Vagina (tissue), 2 donors: Measurements from ENCODE around the gene CHRM4. TPM values are rescaled to one million over a fixed set of nuclear protein-coding genes. Genes with fewer than 3 reads are reported as not detected.

Source experiments
- DNase-seq, 2 donors: peaks; one replicate each; pipeline ENCODE4 v3.0.0-alpha.2; 2017; ENCODE audit errors: extremely low spot score in 2 of 2
- H3K27ac ChIP-seq: fragments of 200-600 bp; sonication (generic); one replicate; pipeline ENCODE4 v1.5.1; 2019
- H3K27me3 ChIP-seq: fragments of 200-600 bp; sonication (generic); one replicate; pipeline ENCODE4 v1.5.1; 2019
- H3K36me3 ChIP-seq, 2 donors: fragments of 200-600 bp; sonication (generic); one replicate each; pipeline ENCODE4 v1.5.1; 2017 to 2019
- H3K4me1 ChIP-seq: fragments of 200-600 bp; sonication (generic); one replicate; pipeline ENCODE4 v1.5.1; 2019
- H3K4me3 ChIP-seq, 2 donors: fragments of 200-600 bp; sonication (generic); 1 replicate in 1 of 2; 2 replicates in 1 of 2; pipeline ENCODE4 v1.5.1; 2016 to 2019
- H3K9me3 ChIP-seq: fragments of 200-600 bp; sonication (generic); one replicate; pipeline ENCODE4 v1.5.1; 2019
- POLR2A ChIP-seq, 2 donors: fragments of 450-650 bp; IDR thresholded peaks; one replicate each; pipeline ENCODE4 v1.6.1; 2017; ENCODE audit warnings: antibody characterized with exemption in 2 of 2, mild to moderate bottlenecking in 2 of 2, moderate library complexity in 2 of 2
- POLR2AphosphoS5 ChIP-seq, 2 donors: sonication (generic); formaldehyde crosslinking; IDR thresholded peaks; one replicate each; pipeline ENCODE4 v1.9.0; 2017; ENCODE audit warnings: antibody characterized with exemption in 2 of 2, mild to moderate bottlenecking in 2 of 2, low read depth in 1 of 2; ENCODE audit not compliant: insufficient read depth in 1 of 2
- intact Hi-C: fragments of 100-400 bp; cut with DNase I; formaldehyde crosslinking; loops from one replicate; pipeline ENCODE4 v1.15.1; 2023
- total RNA-seq: library from RNA; depleted of rRNA; stranded (reverse); fragments of >200 nt; gene quantifications from one replicate; pipeline ENCODE4 v1.2.3, GENCODE V29; 2016
- TF ChIP-seq, protein P1 (sequence below), 3 experiments: fragments of 450-650 bp in 2 of 3; fragments of 200-600 bp in 1 of 3; sonication (generic) in 1 of 3; IDR thresholded peaks; one replicate each; pipeline ENCODE4 v1.5.1; 2017 to 2019; ENCODE audit warnings: antibody characterized with exemption in 3 of 3, mild to moderate bottlenecking in 2 of 3, moderate library complexity in 2 of 3

The CHRM4 gene
- total RNA-seq, 1 donor from 2014 or later = not detected

DNA sequence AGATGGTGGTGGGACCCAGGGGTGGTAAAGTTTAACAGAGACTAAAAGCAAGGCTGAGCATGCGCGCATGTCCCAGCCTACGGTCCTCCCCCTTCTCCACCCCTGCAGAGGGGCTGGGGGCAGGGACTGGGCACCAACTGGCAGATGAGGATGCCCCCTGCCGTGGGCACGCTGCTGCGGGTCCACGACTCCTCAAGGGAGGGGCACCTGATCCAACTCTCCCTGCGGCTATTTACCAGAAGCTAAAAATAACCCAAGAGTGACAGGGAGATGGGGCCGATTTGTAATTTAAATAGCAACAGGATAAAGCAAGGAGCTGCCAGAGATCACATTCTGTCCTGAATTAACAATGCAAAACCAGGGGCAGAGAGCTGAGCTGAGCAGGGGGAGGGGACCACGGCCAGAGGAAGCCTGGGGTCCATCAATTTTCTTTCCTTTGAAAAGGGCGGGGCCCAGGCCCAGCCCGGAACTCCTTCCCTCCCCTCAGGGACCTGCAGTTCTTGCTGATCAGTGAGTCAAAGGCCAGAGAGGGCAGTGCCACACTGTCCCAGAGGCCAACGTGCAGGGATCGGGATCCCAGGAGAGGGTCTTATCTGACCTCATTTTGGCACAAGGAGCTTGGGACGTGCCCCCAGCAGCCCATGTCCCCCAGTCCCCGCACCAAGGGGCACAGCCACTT is 52.4 kb downstream of the CHRM4 start:
- H3K4me1 ChIP-seq = peaks cover 26% of the 10 kb centered on the region
- H3K27ac ChIP-seq = peak overlapping the region; percentile 71
- H3K9me3 ChIP-seq = no peaks in the 10 kb centered on the region
- intact Hi-C loops = no loop called here
- no peaks in the 10 kb centered on the region for H3K36me3 ChIP-seq
- no peak for DNase-seq
- H3K4me3 ChIP-seq = peak overlapping the region; percentile 27 to 33
- peak in 1 of 2 donors; percentile 37 for TF ChIP-seq POLR2AphosphoS5 (IDR thresholded peaks at IDR 0.05; ENCODE audit: insufficient read depth in 1 of 2, low read depth in 1 of 2)
- no peak for TF ChIP-seq POLR2A (IDR thresholded peaks at IDR 0.05)
- H3K27me3 ChIP-seq = peaks cover under 1% of the 10 kb centered on the region

DNA sequence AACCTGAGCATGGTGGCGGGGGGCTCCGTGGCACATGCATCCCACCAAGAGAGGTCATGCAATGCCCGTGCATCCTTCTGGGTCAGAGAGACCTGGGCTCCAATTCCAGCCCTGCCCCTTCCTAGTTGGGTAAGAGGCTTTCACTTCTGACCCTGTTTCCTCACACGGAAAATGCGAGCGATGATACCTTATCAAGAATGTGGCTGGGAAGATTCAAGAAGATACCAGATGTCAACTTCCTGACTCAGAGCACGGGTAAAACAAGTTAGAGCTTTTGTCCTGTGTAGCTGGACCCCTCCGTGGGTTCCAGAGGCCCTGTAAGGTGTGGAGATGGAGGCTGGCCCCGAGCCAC is 53.0 kb downstream of the CHRM4 start:
- peaks cover 4% of the 10 kb centered on the region for H3K27me3 ChIP-seq
- no peak for DNase-seq
- no peaks in the 10 kb centered on the region for H3K9me3 ChIP-seq
- intact Hi-C loops = no loop called here
- H3K4me3 ChIP-seq = peak overlapping the region; percentile 27 to 33
- peaks cover 29% of the 10 kb centered on the region for H3K4me1 ChIP-seq
- no peaks in the 10 kb centered on the region for H3K36me3 ChIP-seq
- TF ChIP-seq, protein P1, sequence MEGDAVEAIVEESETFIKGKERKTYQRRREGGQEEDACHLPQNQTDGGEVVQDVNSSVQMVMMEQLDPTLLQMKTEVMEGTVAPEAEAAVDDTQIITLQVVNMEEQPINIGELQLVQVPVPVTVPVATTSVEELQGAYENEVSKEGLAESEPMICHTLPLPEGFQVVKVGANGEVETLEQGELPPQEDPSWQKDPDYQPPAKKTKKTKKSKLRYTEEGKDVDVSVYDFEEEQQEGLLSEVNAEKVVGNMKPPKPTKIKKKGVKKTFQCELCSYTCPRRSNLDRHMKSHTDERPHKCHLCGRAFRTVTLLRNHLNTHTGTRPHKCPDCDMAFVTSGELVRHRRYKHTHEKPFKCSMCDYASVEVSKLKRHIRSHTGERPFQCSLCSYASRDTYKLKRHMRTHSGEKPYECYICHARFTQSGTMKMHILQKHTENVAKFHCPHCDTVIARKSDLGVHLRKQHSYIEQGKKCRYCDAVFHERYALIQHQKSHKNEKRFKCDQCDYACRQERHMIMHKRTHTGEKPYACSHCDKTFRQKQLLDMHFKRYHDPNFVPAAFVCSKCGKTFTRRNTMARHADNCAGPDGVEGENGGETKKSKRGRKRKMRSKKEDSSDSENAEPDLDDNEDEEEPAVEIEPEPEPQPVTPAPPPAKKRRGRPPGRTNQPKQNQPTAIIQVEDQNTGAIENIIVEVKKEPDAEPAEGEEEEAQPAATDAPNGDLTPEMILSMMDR (IDR thresholded peaks at IDR 0.05) = no peak
- TF ChIP-seq POLR2A (IDR thresholded peaks at IDR 0.05) = no peak
- no peak for TF ChIP-seq POLR2AphosphoS5 (IDR thresholded peaks at IDR 0.05; ENCODE audit: insufficient read depth in 1 of 2, low read depth in 1 of 2)
- H3K27ac ChIP-seq = peak overlapping the region; percentile 71

DNA sequence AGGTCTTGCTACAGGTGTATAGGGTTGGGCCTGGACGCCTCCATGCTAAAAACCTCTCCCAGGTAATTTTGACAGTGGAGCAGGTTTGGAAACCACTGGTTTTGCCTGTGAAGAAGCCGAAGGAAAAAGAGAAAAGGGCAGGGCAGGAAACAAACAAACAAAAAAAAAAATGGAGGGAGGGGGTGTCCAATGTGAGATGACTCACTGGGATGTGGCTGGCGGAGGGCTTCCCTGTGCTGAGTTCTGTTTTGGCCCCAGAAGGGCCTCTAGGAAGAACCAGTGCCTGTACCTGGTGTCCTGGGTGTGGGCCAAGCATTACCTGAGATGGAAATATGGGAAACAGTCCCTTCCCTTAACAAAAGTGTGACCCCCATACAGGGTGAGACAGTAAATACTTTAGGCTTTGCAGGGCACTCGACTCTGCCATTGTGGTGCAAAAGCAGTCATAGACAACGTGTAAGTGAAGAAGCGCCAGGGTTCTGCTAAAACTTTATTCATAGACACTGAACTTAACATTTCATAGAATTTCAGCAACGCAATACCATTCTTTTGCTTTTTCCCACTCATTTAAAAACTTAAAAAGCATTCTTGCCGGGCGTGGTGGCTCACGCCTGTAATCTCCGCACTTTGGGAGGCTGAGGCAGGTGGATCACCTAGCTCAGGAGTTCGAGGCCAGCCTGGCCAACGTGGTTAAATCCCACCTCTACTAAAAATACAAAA is 53.8 kb downstream of the CHRM4 start:
- peak overlapping the region; percentile 71 for H3K27ac ChIP-seq
- no peaks in the 10 kb centered on the region for H3K36me3 ChIP-seq
- no peak for DNase-seq
- no peak overlapping the region for H3K4me3 ChIP-seq
- TF ChIP-seq POLR2A (IDR thresholded peaks at IDR 0.05) (no peak), POLR2AphosphoS5 (IDR thresholded peaks at IDR 0.05; ENCODE audit: insufficient read depth in 1 of 2, low read depth in 1 of 2) (no peak)
- TF ChIP-seq, protein P1 (IDR thresholded peaks at IDR 0.05) = no peak
- peaks cover 36% of the 10 kb centered on the region for H3K4me1 ChIP-seq
- no peaks in the 10 kb centered on the region for H3K9me3 ChIP-seq
- peaks cover 7% of the 10 kb centered on the region for H3K27me3 ChIP-seq
- intact Hi-C loops = no loop called here

DNA sequence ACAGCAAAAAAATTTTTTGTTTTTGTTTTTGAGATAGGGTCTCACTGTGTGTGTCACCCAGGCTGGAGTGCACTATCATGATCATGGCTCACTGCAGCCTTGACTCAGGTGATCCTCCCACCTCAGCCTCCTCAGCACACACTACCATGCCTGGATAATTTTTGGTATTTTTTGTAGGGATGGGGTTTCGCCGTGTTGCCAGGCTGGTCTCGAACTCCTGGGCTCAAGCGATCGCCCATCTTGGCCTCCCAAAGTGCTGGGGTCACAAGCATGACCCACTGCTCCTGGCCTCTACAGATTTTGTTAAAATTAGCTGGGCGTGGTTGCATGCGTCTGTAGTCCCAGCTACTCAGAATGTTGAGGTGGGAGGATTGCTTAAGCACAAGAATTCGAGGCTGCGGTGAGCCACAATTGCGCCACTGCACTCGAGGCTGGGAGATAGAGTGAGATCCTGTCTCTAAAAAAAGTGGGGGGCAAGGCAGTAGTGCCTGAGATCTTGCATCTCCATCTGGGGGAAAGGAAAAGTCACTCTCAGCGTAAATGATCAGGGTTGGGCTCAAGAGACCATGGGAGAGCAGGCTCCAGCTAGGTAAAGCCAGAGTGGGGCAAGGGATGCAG is 54.9 kb downstream of the CHRM4 start:
- peaks cover 35% of the 10 kb centered on the region for H3K4me1 ChIP-seq

DNA sequence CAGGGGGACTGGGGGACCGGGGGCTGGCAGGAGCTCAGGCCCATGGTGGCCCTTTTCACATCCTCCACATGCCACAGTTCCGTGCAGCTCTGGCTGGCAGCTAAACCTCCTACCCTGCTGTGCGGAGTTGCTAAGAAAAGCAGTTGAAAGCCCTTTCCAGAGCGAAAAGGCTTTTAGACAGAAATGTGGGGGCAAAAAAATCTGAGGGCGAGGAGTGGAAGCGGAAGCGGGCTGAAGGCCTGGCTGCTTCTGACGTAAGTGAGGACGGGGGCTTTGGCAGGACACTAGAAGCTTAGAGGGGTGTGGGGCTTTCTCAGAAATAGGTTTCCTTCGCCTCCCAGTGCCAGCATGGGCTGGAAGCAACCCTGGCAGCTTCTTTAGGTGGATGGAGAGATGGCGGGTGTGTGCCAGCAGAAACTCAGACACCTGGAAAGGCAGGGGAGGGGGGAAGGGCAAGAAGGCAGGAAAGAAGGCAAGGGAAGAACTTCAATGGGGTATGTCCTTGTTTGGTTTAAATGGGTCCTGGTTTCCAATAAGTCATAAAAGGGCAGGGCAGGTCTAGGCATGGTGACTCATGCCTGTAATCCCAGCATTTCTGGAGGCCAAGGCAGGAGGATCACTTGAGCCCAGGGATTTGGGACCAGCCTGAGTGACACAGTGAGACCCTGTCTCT is 55.5 kb downstream of the CHRM4 start:
- Histone ChIP-seq H3K27me3 (peaks cover 12% of the 10 kb centered on the region), H3K9me3 (no peaks in the 10 kb centered on the region), H3K27ac (no peak overlapping the region), H3K36me3 (no peaks in the 10 kb centered on the region), H3K4me3 (no peak overlapping the region), H3K4me1 (peaks cover 33% of the 10 kb centered on the region)
- TF ChIP-seq POLR2A (IDR thresholded peaks at IDR 0.05) (no peak), POLR2AphosphoS5 (IDR thresholded peaks at IDR 0.05; ENCODE audit: insufficient read depth in 1 of 2, low read depth in 1 of 2) (no peak)
- TF ChIP-seq, protein P1 (IDR thresholded peaks at IDR 0.05) = no peak
- no peak for DNase-seq
- intact Hi-C loops = no loop called here

More for the DNA sequence above, 54.9 kb downstream of the CHRM4 start:
- intact Hi-C loops = no loop called here
- TF ChIP-seq POLR2A (IDR thresholded peaks at IDR 0.05) (no peak), POLR2AphosphoS5 (IDR thresholded peaks at IDR 0.05; ENCODE audit: insufficient read depth in 1 of 2, low read depth in 1 of 2) (no peak)
- TF ChIP-seq, protein P1 (IDR thresholded peaks at IDR 0.05) = no peak
- H3K27ac ChIP-seq = no peak overlapping the region
- no peak for DNase-seq
- H3K36me3 ChIP-seq = no peaks in the 10 kb centered on the region
- no peak overlapping the region for H3K4me3 ChIP-seq
- H3K27me3 ChIP-seq = peaks cover 12% of the 10 kb centered on the region
- H3K9me3 ChIP-seq = no peaks in the 10 kb centered on the region
